Upper lobe of left lung (tissue), 6 donors: ENCODE measurements around the gene APOA4. TPM values are rescaled to one million over a fixed set of nuclear protein-coding genes. Genes with fewer than 3 reads are reported as not detected.
A peak's percentile ranks its signal among the peaks of the same experiment; 100 is the strongest.

Experiments
- ATAC-seq, 2 donors: fragments of 200-7000 bp; cut with Tn5 transposase; one replicate each; pipeline ENCODE4 v1.9.1; 2022; ENCODE audit warnings: mild to moderate bottlenecking in 2 of 2, moderate library complexity in 2 of 2; ENCODE audit not compliant: low FRiP score in 2 of 2
- DNase-seq, 2 donors: peaks; one replicate each; pipeline ENCODE4 v3.0.0-alpha.2; 2019 to 2020
- H3K27ac ChIP-seq, 4 donors: fragments of 200-600 bp; sonication (generic); one replicate each; pipeline ENCODE4 v1.5.1; 2016 to 2019
- H3K27me3 ChIP-seq, 4 donors: fragments of 200-600 bp; sonication (generic); one replicate each; pipeline ENCODE4 v1.5.1; 2017 to 2019
- H3K36me3 ChIP-seq, 4 donors: fragments of 200-600 bp; sonication (generic); one replicate each; pipeline ENCODE4 v1.5.1; 2016 to 2019
- H3K4me1 ChIP-seq, 4 donors: fragments of 200-600 bp; sonication (generic); one replicate each; pipeline ENCODE4 v1.5.1; 2018 to 2019
- H3K4me3 ChIP-seq, 4 donors: fragments of 200-600 bp; sonication (generic); one replicate each; pipeline ENCODE4 v1.5.1; 2017 to 2019; ENCODE audit warnings: mild to moderate bottlenecking in 2 of 4, moderate library complexity in 1 of 4
- H3K9me3 ChIP-seq, 4 donors: fragments of 200-600 bp; sonication (generic); one replicate each; pipeline ENCODE4 v1.5.1; 2018 to 2019
- EP300 ChIP-seq, 4 donors: sonication (generic); formaldehyde crosslinking; IDR thresholded peaks; one replicate each; pipeline ENCODE4 v1.5.1; 2017; ENCODE audit warnings: antibody characterized with exemption in 4 of 4, control low read depth in 2 of 4
- POLR2A ChIP-seq, 4 donors: fragments of 450-650 bp; IDR thresholded peaks; one replicate each; pipeline ENCODE4 v1.5.1; 2016 to 2017; ENCODE audit warnings: antibody characterized with exemption in 4 of 4, mild to moderate bottlenecking in 2 of 4
- POLR2AphosphoS5 ChIP-seq, 2 donors: sonication (generic); formaldehyde crosslinking; IDR thresholded peaks; one replicate each; pipeline ENCODE4 v1.5.1; 2017; ENCODE audit warnings: antibody characterized with exemption in 2 of 2
- WGBS, 2 donors: methylation state at CpG; one replicate each; pipeline ENCODE4 v1.1.5; 2017 to 2018; 5-methylcytosine and 5-hydroxymethylcytosine counted together
- total RNA-seq, 6 donors: library from RNA; depleted of rRNA in 4 of 6; stranded (reverse); fragments of >200 nt in 4 of 6; gene quantifications; one replicate each; pipeline versions ENCODE4 v1.1.0 to v1.2.1, GENCODE V29; 2016 to 2021
- TF ChIP-seq, protein P1 (sequence below), 6 experiments: fragments of 450-650 bp in 4 of 6; fragments of 200-600 bp in 2 of 6; sonication (generic) in 2 of 6; IDR thresholded peaks; one replicate each; pipeline ENCODE4 v1.5.1; 2016 to 2019; ENCODE audit warnings: antibody characterized with exemption in 6 of 6
- donor health status: DM: no; HTN: no; CAD: no; lungs with moderate emphysema.
- donor health status: DM: no; HTN: yes; CAD: no; lungs with severe emphysema.

Gene APOA4
- total RNA-seq, 6 donors from 2014 or later = not detected

- TF ChIP-seq POLR2A (IDR thresholded peaks at IDR 0.05) (no peak), POLR2AphosphoS5 (IDR thresholded peaks at IDR 0.05) (no peak), EP300 (IDR thresholded peaks at IDR 0.05) (no peak)
- TF ChIP-seq, protein P1, sequence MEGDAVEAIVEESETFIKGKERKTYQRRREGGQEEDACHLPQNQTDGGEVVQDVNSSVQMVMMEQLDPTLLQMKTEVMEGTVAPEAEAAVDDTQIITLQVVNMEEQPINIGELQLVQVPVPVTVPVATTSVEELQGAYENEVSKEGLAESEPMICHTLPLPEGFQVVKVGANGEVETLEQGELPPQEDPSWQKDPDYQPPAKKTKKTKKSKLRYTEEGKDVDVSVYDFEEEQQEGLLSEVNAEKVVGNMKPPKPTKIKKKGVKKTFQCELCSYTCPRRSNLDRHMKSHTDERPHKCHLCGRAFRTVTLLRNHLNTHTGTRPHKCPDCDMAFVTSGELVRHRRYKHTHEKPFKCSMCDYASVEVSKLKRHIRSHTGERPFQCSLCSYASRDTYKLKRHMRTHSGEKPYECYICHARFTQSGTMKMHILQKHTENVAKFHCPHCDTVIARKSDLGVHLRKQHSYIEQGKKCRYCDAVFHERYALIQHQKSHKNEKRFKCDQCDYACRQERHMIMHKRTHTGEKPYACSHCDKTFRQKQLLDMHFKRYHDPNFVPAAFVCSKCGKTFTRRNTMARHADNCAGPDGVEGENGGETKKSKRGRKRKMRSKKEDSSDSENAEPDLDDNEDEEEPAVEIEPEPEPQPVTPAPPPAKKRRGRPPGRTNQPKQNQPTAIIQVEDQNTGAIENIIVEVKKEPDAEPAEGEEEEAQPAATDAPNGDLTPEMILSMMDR (IDR thresholded peaks at IDR 0.05) = no peak
- Histone ChIP-seq H3K4me3 (no peak overlapping the region), H3K27ac (no peak overlapping the region), H3K36me3 (no peaks in the 10 kb centered on the region), H3K4me1 (peaks cover 0 to 4% (median 1%) of the 10 kb centered on the region in 4 donors), H3K27me3 (no peaks in the 10 kb centered on the region), H3K9me3 (no peaks in the 10 kb centered on the region)
- DNase-seq = peak in 1 of 2 donors; percentile 2
- WGBS, 2 donors = 78 to 95% methylated on average over 4 to 9 of the region's 9 CpGs
- no peak for ATAC-seq
These were observed 3.8 kb upstream of the APOA4 start for GRCh38 chr11:116826751-116827431.

GRCh38 chr11:116825854-116826750 lies 3.0 kb upstream of the APOA4 start:
- no peak overlapping the region for H3K27ac ChIP-seq
- no peaks in the 10 kb centered on the region for H3K9me3 ChIP-seq
- no peak for ATAC-seq
- H3K4me1 ChIP-seq = peaks cover 0 to 4% (median 1%) of the 10 kb centered on the region in 4 donors
- TF ChIP-seq POLR2AphosphoS5 (IDR thresholded peaks at IDR 0.05) = no peak
- TF ChIP-seq POLR2A (IDR thresholded peaks at IDR 0.05) = no peak
- TF ChIP-seq, protein P1 (IDR thresholded peaks at IDR 0.05) = no peak
- no peak for TF ChIP-seq EP300 (IDR thresholded peaks at IDR 0.05)
- H3K4me3 ChIP-seq = no peak overlapping the region
- H3K36me3 ChIP-seq = no peaks in the 10 kb centered on the region
- H3K27me3 ChIP-seq = no peaks in the 10 kb centered on the region
- peak in 1 of 2 donors; percentile 14 for DNase-seq
- 84 to 90% methylated on average over 10 to 21 of the region's 22 CpGs for WGBS, 2 donors

DNA sequence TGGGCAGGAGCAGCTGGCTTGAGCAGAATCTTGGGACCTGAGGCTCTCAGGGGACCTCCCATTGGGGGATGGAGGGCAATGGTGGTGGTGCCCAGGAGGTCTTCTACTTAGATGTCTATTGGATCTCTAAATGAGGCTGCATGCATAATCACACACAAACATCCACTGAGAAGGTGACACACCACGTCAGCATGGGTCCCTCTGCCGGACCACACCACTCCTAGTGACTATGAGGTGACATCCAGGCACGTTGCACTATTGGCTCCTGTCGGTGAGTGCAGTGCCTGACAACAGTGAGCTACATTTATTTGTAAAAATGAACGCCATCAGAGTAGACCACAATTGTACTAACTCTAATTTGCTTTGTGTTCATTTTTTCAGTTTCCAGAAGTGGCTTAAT lies 2.3 kb upstream of the APOA4 start:
- Histone ChIP-seq H3K9me3 (no peaks in the 10 kb centered on the region), H3K27ac (no peak overlapping the region), H3K4me3 (no peak overlapping the region), H3K4me1 (peaks cover 0 to 4% (median 1%) of the 10 kb centered on the region in 4 donors), H3K27me3 (no peaks in the 10 kb centered on the region), H3K36me3 (no peaks in the 10 kb centered on the region)
- DNase-seq (no peak), ATAC-seq (no peak)
- 85 to 92% methylated on average over 4 to 5 of the region's 5 CpGs for WGBS, 2 donors
- TF ChIP-seq POLR2A (IDR thresholded peaks at IDR 0.05) = no peak

GRCh38 chr11:116822575-116822974 lies 529 bp downstream of the APOA4 start:
- H3K27me3 ChIP-seq = no peaks in the 10 kb centered on the region
- DNase-seq = no peak
- no peaks in the 10 kb centered on the region for H3K36me3 ChIP-seq
- H3K27ac ChIP-seq = no peak overlapping the region
- H3K4me1 ChIP-seq = no peaks in the 10 kb centered on the region
- no peaks in the 10 kb centered on the region for H3K9me3 ChIP-seq
- TF ChIP-seq, protein P1 (IDR thresholded peaks at IDR 0.05) = no peak
- TF ChIP-seq EP300 (IDR thresholded peaks at IDR 0.05) (no peak), POLR2AphosphoS5 (IDR thresholded peaks at IDR 0.05) (no peak), POLR2A (IDR thresholded peaks at IDR 0.05) (no peak)
- 77 to 79% methylated on average over 5 of the region's 5 CpGs for WGBS, 2 donors
- ATAC-seq = no peak
- no peak overlapping the region for H3K4me3 ChIP-seq
